Stimulated activated naive CD8-positive, alpha-beta T cell treated with anti-CD3 and anti-CD28 coated beads, Interleukin-15, Interleukin-2, amounts not matched to agents 100 ng/mL and 50 ng/mL, for 24 hours (primary cell): ENCODE results near the gene PTPN2.

Experiments used
- H3K27ac Mint-ChIP-seq: one replicate; pipeline ENCODE4 v1.8.0; 2021; ENCODE audit warnings: mild to moderate bottlenecking, mixed read lengths
- H3K27me3 Mint-ChIP-seq: one replicate; pipeline ENCODE4 v1.8.0; 2021; ENCODE audit warnings: mixed read lengths
- H3K36me3 Mint-ChIP-seq: one replicate; pipeline ENCODE4 v1.8.0; 2021; ENCODE audit warnings: low read depth, mixed read lengths
- H3K4me1 Mint-ChIP-seq: one replicate; pipeline ENCODE4 v1.8.0; 2021; ENCODE audit warnings: low read depth, mixed read lengths
- H3K4me3 Mint-ChIP-seq: one replicate; pipeline ENCODE4 v1.8.0; 2021; ENCODE audit warnings: mild to moderate bottlenecking, mixed read lengths
- H3K9me3 Mint-ChIP-seq: one replicate; pipeline ENCODE4 v1.8.0; 2021; ENCODE audit warnings: mixed read lengths

The PTPN2 gene

DNA sequence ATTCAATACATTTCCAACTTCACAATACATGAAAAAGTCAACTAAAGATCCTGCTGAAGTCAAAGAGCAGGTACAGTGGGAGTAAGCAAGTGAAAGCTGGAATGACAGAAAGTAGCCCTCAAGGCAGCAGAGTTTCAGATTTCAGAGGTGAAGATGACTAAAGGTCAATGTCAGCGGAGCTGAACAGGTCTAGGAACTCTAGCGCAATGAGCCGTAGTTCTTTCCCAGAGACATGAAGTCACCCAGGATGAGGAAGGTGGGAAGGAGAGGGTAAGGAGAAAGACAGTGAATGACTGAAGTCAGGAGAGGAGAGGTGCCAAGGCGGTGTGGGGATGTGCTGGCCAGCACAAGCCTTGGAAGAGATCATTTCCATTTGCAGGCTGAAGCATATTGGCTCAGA lies 28.1 kb downstream of the PTPN2 start:
- Mint-ChIP-seq H3K27ac (no peak overlapping the region), H3K36me3 (peaks cover 63% of the 10 kb centered on the region), H3K4me1 (peaks cover 51% of the 10 kb centered on the region)

DNA sequence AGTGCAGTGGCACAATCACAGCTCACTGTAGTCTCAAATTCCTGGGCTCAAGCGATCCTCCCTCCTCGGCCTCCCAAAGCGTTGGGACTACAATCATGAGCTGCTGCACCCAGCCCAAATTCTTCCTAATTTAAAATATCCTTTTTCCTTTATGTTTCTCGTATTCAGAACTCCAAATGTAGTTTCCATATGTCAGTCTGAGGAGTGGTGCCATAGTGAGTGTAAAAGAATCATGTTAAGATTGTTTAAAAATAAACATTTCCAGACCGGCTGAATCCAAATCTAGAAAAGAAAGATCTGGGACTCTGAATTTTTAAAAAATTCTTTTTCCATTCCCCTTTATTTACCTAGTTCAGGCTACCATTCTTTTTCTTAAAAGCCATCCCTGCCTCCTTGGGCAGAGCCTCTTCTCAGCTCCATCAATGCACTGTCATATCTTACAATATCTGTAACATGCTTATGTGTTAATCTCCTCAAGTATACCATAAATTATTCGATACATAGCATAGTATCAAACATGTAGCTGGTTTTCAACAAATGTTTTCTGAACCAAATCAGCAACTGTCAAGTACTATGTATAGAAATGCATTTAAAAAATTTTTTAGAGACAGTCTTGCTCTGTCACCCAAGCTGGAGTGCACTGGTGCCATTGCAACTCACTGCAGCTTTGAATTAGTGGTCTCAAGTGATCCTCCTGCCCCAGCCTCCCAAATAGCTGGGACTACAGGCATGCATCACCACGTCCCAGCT lies 31.3 kb downstream of the PTPN2 start:
- no peak overlapping the region for H3K4me3 Mint-ChIP-seq
- H3K4me1 Mint-ChIP-seq, result peaks cover 29% of the 10 kb centered on the region
- no peaks in the 10 kb centered on the region for H3K9me3 Mint-ChIP-seq
- H3K36me3 Mint-ChIP-seq, result peaks cover 63% of the 10 kb centered on the region
- H3K27ac Mint-ChIP-seq, result no peak overlapping the region
- H3K27me3 Mint-ChIP-seq, result no peaks in the 10 kb centered on the region

More for the DNA sequence above, 28.1 kb downstream of the PTPN2 start:
- Mint-ChIP-seq H3K9me3 (no peaks in the 10 kb centered on the region), H3K27me3 (no peaks in the 10 kb centered on the region), H3K4me3 (no peak overlapping the region)

- no peak overlapping the region for H3K4me3 Mint-ChIP-seq
- no peaks in the 10 kb centered on the region for H3K27me3 Mint-ChIP-seq
- peaks cover 28% of the 10 kb centered on the region for H3K4me1 Mint-ChIP-seq
- no peaks in the 10 kb centered on the region for H3K9me3 Mint-ChIP-seq
- H3K27ac Mint-ChIP-seq, result no peak overlapping the region
- peaks cover 62% of the 10 kb centered on the region for H3K36me3 Mint-ChIP-seq
Measured at GRCh38 chr18:12851716-12852115, 32.3 kb downstream of the PTPN2 start.

- no peaks in the 10 kb centered on the region for H3K9me3 Mint-ChIP-seq
- H3K4me3 Mint-ChIP-seq, result no peak overlapping the region
- peaks cover 37% of the 10 kb centered on the region for H3K4me1 Mint-ChIP-seq
- no peak overlapping the region for H3K27ac Mint-ChIP-seq
- peaks cover 54% of the 10 kb centered on the region for H3K36me3 Mint-ChIP-seq
- no peaks in the 10 kb centered on the region for H3K27me3 Mint-ChIP-seq
Measured at GRCh38 chr18:12849548-12849947, 34.5 kb downstream of the PTPN2 start.

DNA sequence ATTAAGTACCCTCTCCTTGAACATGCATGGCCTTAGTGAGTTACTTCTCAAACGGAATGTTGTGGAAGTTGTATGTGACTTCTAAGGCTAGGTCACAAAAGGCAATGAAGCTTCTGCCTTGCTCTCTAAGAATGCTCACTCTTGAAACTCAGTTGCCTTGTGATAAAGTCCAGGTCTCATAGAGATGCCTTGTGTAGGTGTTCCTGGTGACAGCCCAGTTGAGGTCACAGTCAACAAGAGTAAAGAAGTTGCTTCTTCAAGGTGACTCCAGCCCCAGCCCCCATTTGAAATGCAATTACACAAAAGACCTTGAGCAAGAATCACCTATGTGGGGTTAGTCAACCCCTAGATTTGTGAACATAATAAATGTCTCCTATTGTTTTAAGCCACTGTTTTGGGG lies 35.6 kb downstream of the PTPN2 start:
- Mint-ChIP-seq H3K4me1 (peaks cover 44% of the 10 kb centered on the region), H3K36me3 (peaks cover 51% of the 10 kb centered on the region)

GRCh38 chr18:12844391-12844790 lies 39.6 kb downstream of the PTPN2 start:
- peak overlapping the region; percentile 49 for H3K27ac Mint-ChIP-seq
- peaks cover 46% of the 10 kb centered on the region for H3K36me3 Mint-ChIP-seq
- no peaks in the 10 kb centered on the region for H3K27me3 Mint-ChIP-seq
- H3K4me1 Mint-ChIP-seq, result peaks cover 73% of the 10 kb centered on the region
- no peak overlapping the region for H3K4me3 Mint-ChIP-seq
- no peaks in the 10 kb centered on the region for H3K9me3 Mint-ChIP-seq

More for the DNA sequence above, 35.6 kb downstream of the PTPN2 start:
- H3K9me3 Mint-ChIP-seq, result no peaks in the 10 kb centered on the region
- H3K4me3 Mint-ChIP-seq, result no peak overlapping the region
- no peak overlapping the region for H3K27ac Mint-ChIP-seq
- no peaks in the 10 kb centered on the region for H3K27me3 Mint-ChIP-seq

- H3K4me3 Mint-ChIP-seq, result no peak overlapping the region
- peak overlapping the region; percentile 72 for H3K27ac Mint-ChIP-seq
- no peaks in the 10 kb centered on the region for H3K9me3 Mint-ChIP-seq
- peaks cover 41% of the 10 kb centered on the region for H3K36me3 Mint-ChIP-seq
- H3K27me3 Mint-ChIP-seq, result no peaks in the 10 kb centered on the region
- peaks cover 78% of the 10 kb centered on the region for H3K4me1 Mint-ChIP-seq
Measured at GRCh38 chr18:12843420-12844350, 40.4 kb downstream of the PTPN2 start.

DNA sequence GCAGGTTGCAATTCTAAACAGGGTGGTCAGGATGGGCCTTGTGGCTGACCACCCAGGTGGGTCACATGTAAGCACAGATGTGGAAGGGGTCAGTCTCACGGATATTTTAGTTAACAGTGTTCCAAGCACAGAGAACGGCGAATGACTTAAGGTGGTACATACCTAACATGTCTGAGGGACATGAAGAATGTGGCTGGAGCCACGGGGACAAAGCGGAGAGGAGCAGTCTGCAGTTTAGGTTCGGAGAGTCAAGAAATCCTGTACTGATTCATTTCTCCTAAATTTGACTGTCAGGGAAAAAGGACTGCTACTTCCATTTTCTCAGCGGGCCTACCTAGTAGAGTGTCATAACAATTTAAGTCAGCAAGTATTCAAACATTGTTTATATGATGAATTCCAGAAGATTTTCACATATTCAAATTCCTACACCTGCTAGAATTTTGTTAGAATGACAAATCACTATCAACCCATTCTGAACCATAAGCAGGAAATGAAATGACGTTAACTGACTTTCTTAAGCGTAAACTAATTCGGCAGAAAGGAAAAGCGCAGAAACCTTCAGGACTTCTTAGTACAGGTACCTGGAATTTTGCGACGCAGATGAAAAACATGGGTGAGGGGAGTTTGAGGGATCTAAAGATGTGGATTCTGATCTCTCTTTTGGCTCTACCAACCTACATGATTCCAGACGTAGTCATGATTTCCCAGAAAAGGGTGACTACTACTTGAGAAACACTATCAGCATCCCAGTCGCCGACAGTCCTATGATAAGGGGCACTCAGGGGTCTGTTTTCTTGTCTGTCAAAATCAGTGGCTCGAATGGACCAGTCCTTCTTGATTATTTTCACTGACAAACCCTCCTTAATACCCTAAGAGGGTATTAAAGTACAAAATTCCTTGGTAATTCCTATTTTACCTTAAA lies 41.3 kb downstream of the PTPN2 start:
- Mint-ChIP-seq H3K27me3 (no peaks in the 10 kb centered on the region), H3K36me3 (peaks cover 40% of the 10 kb centered on the region), H3K27ac (peak overlapping the region; percentile 3), H3K9me3 (no peaks in the 10 kb centered on the region), H3K4me1 (peaks cover 88% of the 10 kb centered on the region), H3K4me3 (no peak overlapping the region)

- Mint-ChIP-seq H3K36me3 (peaks cover 34% of the 10 kb centered on the region), H3K4me3 (no peak overlapping the region), H3K27me3 (no peaks in the 10 kb centered on the region), H3K4me1 (peaks cover 88% of the 10 kb centered on the region), H3K27ac (peak overlapping the region; percentile 89), H3K9me3 (no peaks in the 10 kb centered on the region)
Measured at GRCh38 chr18:12841070-12841469, 43.0 kb downstream of the PTPN2 start.

- Mint-ChIP-seq H3K4me1 (peaks cover 81% of the 10 kb centered on the region), H3K27ac (peak overlapping the region; percentile 89), H3K4me3 (peak overlapping the region; percentile 36), H3K27me3 (no peaks in the 10 kb centered on the region), H3K9me3 (no peaks in the 10 kb centered on the region), H3K36me3 (peaks cover 34% of the 10 kb centered on the region)
Measured at GRCh38 chr18:12840382-12840781, 43.7 kb downstream of the PTPN2 start.

GRCh38 chr18:12839526-12840196 lies 44.4 kb downstream of the PTPN2 start:
- Mint-ChIP-seq H3K4me3 (peak overlapping the region; percentile 48), H3K36me3 (peaks cover 36% of the 10 kb centered on the region), H3K27ac (peak overlapping the region; percentile 89)

DNA sequence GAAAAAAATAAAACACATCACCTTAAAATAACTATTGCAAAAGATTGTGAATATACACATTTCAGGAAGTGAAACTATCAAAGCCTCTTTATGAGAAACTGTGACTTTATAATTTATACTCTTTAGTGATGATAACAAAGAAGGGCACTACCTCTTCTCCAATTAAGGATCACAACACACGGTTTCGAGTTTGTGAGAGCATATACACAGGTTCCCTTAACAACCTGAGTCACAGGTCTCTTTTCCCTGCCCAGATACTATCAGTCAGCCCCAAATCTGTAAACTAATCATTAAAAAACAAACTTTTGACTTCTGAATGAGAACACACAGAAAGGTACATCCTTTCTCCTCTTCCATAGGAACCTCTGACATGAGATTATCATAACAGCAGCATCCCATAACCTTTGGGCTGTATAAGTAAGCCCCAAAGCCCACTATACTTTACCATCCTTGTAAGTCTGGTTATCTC lies 44.9 kb downstream of the PTPN2 start:
- H3K27ac Mint-ChIP-seq, result peak overlapping the region; percentile 89
- peaks cover 68% of the 10 kb centered on the region for H3K4me1 Mint-ChIP-seq
- peak overlapping the region; percentile 48 for H3K4me3 Mint-ChIP-seq
- peaks cover 40% of the 10 kb centered on the region for H3K36me3 Mint-ChIP-seq
- no peaks in the 10 kb centered on the region for H3K27me3 Mint-ChIP-seq
- no peaks in the 10 kb centered on the region for H3K9me3 Mint-ChIP-seq

More at GRCh38 chr18:12839526-12840196, 44.4 kb downstream of the PTPN2 start:
- H3K9me3 Mint-ChIP-seq, result no peaks in the 10 kb centered on the region
- no peaks in the 10 kb centered on the region for H3K27me3 Mint-ChIP-seq
- peaks cover 74% of the 10 kb centered on the region for H3K4me1 Mint-ChIP-seq

DNA sequence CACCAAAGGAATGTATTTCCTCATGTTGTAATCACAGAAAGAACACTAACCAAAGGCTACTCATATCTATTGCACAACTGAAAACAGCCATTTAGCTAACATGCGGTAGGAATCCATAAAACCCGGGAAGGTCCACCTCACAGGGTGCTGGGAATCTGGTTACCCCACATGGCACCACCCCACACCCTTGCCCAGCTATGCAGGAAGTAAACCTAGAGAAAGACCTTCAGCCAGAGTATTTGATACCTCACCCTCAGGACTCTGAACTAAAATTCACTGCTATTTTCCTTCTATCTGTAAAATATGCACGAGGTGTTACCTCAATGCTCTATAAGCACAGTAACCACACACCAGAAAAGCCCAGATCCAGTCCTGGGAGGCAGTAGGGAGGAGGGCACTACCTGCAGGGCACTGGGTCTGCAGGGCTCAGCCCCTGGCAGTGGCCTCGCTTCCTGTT lies 45.8 kb downstream of the PTPN2 start:
- Mint-ChIP-seq H3K4me3 (peak overlapping the region; percentile 75), H3K9me3 (no peaks in the 10 kb centered on the region), H3K27me3 (no peaks in the 10 kb centered on the region), H3K27ac (peak overlapping the region; percentile 92), H3K4me1 (peaks cover 60% of the 10 kb centered on the region), H3K36me3 (peaks cover 42% of the 10 kb centered on the region)

- Mint-ChIP-seq H3K4me3 (peak overlapping the region; percentile 75), H3K36me3 (peaks cover 46% of the 10 kb centered on the region), H3K27me3 (no peaks in the 10 kb centered on the region), H3K9me3 (no peaks in the 10 kb centered on the region), H3K27ac (peak overlapping the region; percentile 92), H3K4me1 (peaks cover 56% of the 10 kb centered on the region)
Measured at GRCh38 chr18:12837747-12838146, 46.3 kb downstream of the PTPN2 start.
